Raji (cell line): ENCODE measurements around the gene OR5C1.

Experiments
- POLR2A ChIP-seq: IDR thresholded peaks from 2 replicates; pipeline ENCODE4 v1.6.1; 2011; ENCODE audit warnings: low read depth, low read length, control low read depth; ENCODE audit not compliant: insufficient read depth

OR5C1 gene

DNA sequence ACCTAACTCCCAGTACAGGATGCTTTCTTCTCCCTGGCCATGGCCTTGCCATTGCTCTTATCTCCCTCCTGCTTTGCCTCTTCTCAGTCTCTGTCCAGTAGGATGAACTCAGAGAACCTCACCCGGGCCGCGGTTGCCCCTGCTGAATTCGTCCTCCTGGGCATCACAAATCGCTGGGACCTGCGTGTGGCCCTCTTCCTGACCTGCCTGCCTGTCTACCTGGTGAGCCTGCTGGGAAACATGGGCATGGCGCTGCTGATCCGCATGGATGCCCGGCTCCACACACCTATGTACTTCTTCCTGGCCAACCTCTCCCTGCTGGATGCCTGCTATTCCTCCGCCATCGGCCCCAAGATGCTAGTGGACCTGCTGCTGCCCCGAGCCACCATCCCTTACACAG, at the start of gene OR5C1:
TSS of gene OR5C1 (plus strand) at position 103 of the 400 bp plus-strand sequence. CDS start at position 103, 0 bp downstream.
- no peak for TF ChIP-seq POLR2A

DNA sequence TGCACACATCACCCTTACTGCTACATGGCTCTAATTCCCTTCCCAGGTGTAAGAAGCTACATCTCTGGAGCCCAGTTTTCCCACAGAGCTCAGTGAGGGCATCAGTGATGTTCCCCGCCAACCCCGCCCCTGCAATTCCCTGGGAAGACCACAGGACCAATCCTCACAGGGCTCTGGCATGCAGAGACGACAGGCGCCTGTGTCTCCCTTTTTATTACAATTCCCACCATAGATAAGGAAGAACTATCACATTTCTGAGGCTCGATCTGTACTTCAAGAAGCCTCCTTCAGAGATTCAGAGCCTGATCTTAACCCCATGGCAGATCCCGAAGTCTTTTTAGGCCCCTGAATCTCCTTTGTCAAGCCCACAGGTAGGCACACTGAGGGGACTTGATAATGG, 46.7 kb upstream of the OR5C1 start, which contains the start of gene OR1L6:
TSS of gene OR1L6 (plus strand) at position 301 of the 400 bp plus-strand sequence. CDS start 7,545 bp downstream, outside the sequence.
- TF ChIP-seq POLR2A, result no peak

DNA sequence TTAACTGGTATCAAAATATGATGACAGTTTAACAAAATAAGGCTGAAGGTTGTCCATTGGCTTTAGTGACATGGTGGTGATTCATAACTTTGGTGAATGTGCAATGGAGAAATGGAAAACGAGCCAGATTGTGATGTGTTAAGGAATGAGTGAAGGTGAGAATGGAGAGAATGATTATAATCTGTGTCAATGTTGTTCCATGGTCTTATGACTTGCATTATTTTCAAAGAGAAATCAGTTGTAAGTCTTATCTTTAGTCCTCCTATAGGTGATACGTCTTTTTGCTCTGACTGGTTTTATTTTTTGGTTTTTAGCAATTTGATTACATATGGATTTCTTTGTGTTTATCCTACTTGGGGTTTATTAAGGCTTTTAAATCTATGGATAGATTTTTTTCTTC, 33.9 kb upstream of the OR5C1 start:
- no peak for TF ChIP-seq POLR2A

GRCh38 chr9:122767817-122768216, 20.9 kb upstream of the OR5C1 start:
- no peak for TF ChIP-seq POLR2A

- TF ChIP-seq POLR2A, result no peak
These were observed 11.7 kb upstream of the OR5C1 start for GRCh38 chr9:122777052-122777451.

DNA sequence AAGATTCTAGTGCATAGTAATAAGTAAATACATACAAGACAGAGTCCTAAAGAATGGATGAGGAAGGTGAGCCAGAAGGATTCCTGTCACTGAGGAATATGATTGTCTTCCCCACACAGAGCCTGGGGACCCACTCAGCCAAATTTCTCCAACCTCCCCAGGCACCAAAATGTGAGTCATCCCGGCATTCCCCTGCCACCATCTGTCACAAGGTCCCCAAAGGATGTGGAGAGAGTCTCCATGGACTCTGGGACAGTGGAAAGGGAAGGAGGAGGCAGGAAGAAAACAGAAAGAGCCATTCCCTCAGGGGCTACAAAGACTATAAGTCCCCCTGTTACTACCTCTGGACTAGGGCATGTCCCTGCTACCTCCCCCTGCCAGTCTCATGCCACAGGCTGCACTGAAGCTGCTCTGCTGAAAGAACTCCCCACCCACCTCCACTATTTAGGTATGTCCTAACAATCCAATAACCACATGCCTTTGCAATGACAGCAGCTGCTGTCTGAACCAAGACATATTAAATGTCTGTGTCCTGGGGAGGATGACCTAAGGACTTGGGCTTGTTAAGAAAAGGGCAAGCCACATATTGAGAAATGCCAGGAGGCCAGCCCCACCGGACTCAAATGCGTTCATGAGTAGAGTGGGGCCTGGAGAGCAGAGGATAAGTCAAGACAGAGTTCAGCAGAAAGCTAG, 10.7 kb upstream of the OR5C1 start:
- no peak for TF ChIP-seq POLR2A

DNA sequence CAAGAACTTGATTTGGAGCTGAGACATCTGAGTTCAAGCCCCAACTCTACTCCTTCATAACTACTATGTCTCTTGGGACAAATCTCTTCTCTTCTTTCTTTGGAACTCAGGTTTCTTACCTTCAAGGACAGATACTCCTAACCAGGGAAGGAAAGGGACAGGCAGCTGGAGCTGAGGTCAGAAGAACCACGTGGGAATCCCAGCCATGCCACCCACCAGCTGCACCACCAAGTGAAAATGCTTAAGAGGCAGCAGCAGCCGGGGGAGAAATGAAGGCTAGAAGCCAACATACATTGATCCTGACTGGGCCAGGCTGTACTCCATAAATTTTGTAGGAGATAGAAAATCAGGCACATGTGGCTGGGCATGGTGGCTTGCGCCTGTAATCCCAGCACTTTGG, 9.6 kb upstream of the OR5C1 start:
- no peak for TF ChIP-seq POLR2A

- no peak for TF ChIP-seq POLR2A
These were observed 8.7 kb upstream of the OR5C1 start for GRCh38 chr9:122780026-122780425.

DNA sequence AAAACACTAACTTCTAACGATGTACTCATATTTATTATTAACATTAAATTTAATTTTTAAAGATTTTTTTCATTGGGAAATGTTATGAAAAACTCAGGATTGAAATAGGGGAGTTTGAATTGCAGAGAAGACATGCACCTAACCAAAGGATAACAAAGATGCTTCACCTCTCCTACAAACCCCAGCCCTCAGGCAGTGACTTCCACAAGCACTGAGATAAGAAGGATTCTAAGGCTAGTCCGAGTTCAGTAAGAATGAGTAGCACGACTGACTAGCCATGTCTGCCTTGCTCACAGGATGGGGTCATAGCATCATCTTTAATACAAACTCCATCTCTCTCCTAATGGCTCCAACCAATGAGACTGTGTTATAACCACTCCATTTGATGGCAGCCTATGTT, 7.1 kb upstream of the OR5C1 start:
- no peak for TF ChIP-seq POLR2A

DNA sequence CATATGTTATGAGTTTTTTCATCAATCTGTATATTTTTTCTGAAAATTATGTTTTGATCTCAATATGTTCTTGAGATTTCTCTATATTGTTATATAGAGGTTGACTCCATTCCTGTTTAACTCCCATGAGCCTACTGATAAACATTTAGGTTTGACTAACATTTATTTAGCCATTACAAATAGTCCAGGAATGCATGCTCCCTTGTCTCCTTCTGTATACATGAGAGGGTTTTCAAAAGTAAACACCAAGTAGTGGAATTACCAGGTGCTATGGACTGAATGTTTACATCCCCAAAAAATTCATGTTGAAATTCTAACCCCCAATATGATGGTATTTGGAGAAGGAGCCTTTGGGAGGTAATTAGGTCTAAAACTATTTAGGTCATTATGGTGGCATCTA, 3.5 kb upstream of the OR5C1 start:
- no peak for TF ChIP-seq POLR2A

- no peak for TF ChIP-seq POLR2A
These were observed 2.4 kb upstream of the OR5C1 start for GRCh38 chr9:122786338-122786737.

DNA sequence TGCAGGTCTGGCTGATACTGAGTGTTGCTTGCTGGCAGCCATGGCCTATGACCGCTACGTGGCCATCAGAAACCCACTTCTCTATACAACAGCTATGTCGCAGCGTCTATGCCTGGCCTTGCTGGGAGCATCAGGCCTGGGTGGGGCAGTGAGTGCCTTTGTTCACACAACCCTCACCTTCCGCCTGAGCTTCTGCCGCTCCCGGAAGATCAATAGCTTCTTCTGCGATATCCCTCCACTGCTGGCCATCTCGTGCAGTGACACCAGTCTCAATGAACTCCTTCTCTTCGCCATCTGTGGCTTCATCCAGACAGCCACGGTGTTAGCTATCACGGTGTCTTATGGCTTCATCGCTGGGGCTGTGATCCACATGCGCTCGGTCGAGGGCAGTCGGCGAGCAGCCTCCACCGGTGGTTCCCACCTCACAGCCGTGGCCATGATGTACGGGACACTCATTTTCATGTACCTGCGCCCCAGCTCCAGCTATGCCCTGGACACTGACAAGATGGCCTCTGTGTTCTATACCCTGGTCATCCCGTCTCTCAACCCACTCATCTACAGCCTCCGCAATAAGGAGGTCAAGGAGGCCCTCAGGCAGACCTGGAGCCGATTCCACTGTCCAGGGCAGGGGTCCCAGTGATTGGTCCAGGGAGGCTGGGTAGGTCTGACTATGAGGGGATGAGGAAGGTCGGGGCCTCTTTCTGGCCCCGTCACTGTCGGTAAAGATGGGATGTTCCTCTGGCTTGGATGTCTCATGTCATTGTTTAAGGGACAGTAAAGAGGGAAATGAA, 718 bp downstream of the OR5C1 start:
- TF ChIP-seq POLR2A, result no peak

GRCh38 chr9:122791872-122792669, 3.3 kb downstream of the OR5C1 start:
- no peak for TF ChIP-seq POLR2A

DNA sequence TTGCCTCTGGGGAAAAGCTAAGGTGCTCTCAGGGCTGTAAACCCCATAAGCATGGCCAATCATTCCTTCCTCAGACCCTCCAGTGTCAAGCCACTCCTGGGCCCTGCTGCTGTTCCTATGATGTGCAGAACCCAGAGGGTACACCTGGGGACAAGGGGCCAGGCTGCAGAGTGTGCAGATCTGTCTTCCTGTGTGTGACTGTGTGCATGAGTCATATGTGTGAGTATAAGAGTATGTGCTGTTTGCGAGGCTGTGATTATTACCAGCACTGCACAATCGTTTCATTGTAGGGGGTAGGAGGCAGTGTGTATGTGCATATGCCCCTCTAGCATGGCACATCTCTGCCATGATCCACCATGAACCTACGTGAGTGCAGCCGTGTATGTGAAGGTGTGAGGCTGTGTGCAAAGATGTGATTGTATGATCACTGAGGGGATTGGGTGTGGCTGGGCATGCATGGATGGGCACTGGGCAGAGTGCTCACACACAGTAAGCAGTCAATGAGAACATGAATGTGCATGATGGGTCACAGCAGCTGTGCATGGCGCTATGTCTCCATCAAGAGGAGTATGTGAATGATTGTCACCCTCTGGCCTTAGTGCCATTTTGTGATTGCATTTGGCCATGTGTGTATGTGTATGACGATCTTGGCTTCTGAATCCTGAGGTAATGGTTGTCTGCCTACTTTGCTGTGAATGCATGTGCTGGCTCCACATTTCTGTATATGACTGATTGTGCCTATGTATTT, 8.8 kb downstream of the OR5C1 start:
- TF ChIP-seq POLR2A, result no peak
